Muscle of back (tissue), 11 donors: ENCODE results near the gene LOXHD1. TPM values are rescaled to one million over a fixed set of nuclear protein-coding genes. Genes with fewer than 3 reads are reported as not detected.

ENCODE experiments used
- DNase-seq, 3 donors: peaks; one replicate each; pipeline versions ENCODE4 v3.0.0 to v3.0.0-alpha.2; 2013
- polyA plus RNA-seq, 10 donors: library from polyadenylated mRNA; unstranded; fragments of 120-200 nt; gene quantifications; one replicate each; pipeline ENCODE4 v1.2.1, GENCODE V29; 2013; ENCODE audit not compliant: insufficient read length in 10 of 10

The LOXHD1 gene
- polyA plus RNA-seq, 10 donors: 1.1 to 3.6 (median 2.3) TPM

DNA sequence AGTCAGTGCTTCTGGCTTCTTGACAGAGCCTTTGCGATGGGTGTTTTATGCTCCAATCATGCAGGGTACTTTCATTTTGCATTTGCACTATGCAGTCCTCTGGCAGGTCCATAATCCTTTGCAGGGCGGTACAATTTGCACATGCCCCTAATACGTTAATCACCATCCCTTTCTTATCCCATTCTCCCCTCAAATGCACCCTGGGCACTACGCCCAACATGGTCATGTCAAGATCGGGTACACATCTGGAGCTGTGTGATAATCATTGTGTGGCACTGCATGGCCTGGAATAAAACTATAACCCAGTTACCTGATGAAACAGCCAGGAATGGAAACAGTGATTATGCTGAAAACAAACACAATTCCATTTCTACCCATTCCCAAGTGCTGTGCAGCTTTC lies 27.7 kb downstream of the LOXHD1 start:
- no peak for DNase-seq

DNA sequence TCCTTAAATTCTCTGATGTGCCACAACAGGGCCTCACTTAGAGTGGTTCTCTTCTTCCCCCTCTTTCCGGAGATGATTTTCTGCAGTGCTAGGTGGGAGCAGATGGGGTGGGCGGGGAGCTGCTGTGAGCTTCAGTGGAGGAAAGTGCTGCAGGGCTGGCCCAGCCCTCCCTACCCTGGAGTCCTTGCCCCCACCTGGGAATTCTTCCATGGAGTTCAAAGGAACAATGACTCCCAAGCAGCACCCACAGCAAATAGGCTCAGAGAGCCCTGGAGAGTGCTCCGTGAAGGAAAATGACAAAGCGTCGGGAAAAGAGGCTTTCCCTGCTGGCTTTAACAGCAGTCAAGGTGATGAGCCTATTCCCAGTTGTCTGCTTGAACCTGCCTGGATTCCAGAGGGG lies 28.8 kb downstream of the LOXHD1 start:
- DNase-seq: no peak

DNA sequence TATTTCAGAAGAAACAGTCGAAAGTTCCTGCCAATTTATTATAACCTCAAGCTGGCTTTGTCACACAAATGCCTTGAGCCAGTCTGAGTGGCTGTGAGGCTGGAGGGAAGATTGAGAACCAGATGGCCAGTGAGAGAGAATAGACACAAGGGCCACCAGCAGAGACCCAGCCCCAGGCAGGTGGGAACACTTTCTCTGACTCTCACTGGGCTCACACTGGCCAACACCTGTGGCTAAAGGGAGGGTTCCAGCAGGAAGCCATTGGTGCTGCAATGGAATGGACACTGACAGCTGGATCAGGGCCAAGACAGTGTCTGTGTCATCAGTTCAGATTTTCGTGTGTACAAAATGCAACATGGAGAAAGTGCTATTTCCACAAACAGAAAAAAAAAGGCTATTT lies 29.9 kb downstream of the LOXHD1 start:
- DNase-seq: no peak

DNA sequence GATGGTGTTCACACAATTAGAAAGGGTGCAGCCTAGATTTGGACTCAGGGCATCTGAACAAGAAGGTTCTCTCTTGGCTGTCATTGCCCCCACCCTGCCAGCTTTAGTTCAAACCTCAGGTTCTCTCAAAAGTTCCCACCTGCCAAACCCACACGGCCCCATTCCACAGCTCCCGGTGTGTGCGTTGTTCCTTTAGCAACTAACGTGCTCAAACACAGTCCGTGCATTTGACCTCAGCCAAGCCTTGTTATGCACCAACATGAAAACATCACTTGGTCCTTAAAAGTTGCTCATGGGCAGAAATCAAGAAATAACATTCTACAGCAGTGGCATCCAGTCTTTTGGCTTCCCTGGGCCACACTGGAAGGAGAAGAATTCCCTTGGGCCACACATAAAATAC lies 32.0 kb downstream of the LOXHD1 start:
- no peak for DNase-seq

DNA sequence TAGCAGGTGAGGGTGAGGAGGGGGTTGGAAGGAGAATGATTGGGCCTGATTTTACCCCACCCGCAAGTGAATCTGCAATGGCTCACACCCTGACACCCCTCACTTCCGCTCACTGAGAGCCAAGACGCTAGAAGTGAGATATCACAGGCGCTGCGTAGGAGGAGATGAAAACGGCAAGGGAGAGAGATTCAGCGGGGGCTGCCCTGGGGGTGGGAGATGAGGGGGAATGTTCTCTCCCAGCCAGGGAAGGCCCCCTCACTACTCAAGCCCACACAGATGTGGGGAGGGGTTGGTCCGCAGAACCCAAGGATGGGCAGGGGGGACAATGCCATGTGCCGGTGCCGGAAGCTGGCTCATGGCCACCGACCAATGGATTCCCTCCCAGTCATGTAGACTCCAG lies 32.9 kb downstream of the LOXHD1 start:
- DNase-seq: no peak

DNA sequence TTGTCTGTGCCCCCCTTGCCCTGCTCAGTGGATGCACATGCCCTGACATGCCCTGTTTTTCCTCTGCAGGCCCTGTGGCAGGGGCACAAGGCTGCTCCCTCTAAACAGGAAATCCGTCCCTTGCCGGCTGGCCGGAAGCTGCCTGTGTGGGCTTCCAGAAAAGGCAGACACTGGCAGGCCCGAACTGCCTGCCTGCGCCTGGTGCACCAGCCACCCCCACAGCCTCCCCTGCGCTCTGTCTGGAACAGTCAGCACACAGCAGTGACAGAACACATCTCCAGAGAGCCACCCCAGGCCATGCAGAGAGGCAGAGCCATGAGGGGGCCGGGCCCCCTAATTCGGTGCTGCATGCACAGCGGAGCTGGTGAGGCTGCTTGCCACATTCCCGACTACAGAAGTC lies 33.5 kb downstream of the LOXHD1 start:
- no peak for DNase-seq

DNA sequence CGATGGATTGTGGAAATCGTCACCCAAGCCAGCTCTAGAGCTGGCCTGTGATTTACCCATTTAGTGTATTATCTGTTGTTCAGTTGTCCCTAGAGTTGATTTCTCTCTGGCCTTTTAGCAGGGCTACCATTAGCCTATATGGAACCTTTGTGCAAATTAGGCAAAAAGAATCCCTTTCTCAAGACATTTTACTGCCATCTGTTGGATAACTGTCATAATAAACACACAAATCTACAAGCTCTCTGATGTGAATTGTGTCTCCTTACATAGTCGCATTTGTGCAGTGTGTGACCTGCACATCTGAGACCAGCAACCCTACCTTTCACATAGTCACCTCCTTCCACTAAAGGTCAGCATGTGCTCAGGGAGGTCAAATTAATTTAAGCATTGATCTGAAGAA lies 34.0 kb downstream of the LOXHD1 start:
- peak; percentile 6 to 30 (median 10) for DNase-seq

DNA sequence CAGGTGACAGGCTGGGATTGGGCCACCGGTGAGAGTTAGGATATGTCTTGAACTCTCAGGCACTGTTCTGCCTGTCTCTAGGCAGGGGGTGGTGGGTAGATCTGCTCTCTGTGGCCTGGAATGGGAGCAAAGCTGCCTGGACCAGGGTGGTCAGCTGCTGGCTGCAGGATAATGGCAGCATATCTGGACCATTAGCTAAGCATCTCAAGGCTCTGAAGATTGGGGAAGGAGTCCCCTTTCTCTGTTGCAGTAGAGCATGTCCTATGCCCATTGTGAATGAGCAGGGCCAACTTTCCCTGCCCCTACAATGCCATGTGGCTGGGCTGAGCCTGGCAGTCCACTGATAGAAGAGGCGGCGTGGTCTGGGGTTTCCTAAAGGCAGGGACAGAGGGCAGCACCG lies 34.6 kb downstream of the LOXHD1 start:
- no peak for DNase-seq

DNA sequence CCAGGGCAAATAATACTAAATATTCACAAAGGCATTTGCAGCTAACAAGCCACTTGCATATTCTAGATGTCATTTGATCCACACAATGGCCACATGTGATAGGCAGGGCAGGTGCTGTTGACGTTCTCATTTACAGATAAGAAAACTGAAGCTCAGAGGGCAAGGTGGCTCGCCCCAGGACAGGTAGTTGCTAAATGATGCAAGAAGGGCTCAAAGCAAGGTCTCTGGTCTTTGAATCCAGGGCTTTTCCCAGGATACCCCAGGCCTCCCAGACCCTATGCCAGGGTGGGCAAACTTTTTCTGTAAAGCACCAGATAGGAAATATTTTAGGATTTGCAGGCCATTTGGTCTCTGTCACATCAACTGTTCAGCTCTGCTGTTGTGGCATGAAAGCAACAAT lies 35.1 kb downstream of the LOXHD1 start:
- no peak for DNase-seq

DNA sequence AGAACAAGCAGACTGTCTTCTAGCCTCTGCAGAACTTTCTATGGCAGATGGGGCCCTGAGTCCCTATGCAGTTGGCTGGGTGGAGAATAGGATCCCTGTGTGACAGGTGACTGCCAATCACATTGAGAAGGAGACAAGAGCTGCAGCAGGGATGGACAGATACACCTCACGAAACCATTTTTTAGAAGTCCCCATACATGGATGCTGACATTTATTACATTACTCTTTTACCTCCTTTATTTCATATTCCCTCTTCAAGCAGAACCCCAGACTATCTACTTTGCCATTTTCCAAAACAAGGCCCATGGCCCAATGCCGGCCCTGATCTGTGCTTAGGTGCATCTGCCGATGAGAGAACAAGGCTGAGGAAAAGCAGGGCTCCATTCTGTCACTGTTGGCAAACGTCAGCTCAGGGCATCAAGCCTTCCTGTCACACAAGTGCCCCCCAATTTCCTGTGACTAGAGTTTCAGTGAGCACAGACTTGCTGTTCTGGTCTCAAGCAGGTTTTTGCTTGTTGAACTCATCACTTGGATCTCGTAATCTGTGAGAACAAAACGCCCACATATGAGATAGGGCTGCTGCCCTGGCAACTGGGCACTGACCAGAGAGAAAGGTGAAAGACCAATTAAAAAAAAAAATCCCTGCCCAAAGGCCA lies 35.8 kb downstream of the LOXHD1 start:
- no peak for DNase-seq

DNA sequence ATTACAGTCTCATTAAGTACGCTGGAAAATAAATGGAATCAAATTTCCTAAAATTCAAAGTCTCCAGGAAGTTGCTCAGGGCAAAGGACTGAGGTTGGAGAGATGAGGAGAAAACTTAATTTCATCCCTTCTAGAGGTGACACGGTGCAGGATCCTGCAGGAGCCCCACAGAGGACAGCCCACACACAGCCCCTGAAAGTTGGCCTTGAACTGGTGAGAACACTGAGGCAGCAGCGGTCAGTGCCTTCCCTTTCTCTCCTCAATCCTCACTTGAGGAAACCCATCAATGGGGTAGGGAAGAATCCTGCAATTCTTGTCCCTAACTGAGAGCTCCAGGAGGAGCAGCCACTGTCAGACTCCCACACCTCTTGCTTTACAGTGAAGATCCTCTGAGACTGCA lies 37.5 kb downstream of the LOXHD1 start:
- DNase-seq: no peak

DNA sequence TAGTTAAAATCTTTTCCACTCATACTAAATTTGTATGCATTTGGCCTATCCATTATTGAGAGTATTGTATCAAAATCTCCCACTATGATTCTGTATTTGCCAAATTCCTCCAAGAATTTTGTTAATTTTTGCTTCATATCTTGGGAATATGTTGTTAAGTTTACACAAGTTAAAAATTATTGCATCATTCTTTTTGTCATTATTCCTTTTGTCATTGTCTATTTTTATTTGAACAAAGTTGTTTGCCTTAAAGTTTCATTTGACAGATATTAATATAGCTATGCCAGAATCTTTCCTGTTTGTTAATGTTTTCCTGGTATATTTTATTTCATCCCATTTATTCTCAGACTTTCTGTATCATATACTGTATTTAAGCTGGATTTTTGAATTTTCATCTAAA lies 41.3 kb downstream of the LOXHD1 start:
- DNase-seq: no peak

DNA sequence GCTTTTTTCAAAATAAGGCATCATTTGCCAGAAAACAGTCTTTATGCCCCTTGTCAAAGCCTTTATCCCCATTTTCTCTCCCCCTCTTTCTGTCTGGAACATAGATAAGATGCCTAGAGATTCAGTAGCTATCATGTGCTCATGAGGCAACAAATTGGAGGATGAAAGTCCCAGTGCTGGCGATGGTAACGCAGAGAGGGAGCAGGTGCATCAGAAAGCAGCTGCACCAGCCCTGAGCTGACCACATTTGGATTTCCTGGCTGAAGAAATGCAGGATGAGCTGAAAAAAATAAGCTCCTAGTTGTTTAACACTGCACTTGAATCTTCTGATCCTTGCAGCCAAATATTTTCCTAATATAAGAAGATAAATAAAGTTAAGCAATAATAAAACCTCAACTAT lies 48.0 kb downstream of the LOXHD1 start:
- no peak for DNase-seq

DNA sequence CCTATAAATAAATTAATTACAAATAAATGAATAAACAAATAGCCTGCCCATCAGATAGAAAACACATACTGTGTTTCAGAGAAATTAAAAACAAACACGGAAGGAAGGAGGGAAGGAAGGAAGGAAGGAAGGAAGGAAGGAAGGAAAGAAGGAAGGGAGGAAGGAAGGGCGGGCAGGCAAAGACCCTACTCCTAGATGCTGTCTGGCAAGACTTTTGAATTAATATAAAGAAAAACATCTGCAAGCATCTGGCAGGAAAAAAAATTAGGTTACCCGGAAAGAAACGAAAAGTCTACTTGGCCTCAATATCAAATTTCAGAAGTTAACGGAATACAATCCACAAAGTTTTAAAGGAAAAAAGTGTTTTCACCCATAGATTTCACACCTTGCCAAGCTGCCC lies 49.1 kb downstream of the LOXHD1 start:
- no peak for DNase-seq

DNA sequence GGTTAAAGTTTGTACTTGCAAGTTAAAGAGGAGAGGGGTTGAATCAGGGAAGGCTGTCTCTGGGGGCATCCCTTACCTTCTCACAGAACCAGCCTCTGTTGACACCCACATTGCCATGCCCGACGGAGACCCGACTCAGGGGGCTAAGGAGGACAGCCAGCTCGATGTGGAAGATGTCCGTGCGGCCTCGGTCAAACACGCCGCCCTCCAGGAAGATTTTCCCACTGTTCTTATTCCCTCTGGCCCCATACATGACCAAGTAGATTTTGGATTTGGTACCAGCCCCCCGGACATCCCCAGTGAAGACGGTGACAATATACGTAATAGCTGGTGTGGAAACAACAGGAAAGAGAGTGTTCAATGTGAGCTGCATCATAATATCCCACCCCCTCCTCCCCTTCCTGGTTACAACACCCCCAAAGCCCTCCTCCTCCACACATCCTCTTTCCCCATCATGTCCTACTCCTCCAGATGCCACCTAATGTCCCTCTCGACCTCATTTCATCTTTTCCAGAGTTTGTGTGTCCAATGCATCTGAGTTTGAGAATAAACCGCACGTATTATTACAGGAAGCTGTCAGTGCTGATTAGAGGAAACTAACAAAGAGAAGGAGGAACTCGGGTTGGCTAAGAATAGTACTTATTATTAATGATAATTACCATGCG lies 55.7 kb downstream of the LOXHD1 start:
- DNase-seq: no peak

DNA sequence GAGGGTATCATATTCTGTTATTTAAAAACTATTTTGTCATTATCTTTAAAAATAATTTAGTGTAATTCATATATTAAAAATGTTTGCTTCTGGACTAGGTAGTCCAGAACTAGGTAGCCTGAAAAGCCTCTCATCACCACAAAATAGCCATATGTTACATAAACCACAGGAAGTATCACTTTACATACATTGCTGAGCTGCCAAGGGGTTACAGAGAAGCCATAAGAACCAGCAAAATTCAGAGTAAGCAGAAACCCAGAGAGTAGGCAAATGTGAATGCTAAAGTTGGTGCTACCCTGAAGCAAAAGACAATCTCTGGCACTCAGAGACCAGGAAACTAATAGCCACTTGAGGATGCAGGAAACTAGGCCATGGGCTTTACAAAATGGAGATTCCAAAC lies 60.9 kb downstream of the LOXHD1 start:
- DNase-seq: no peak

DNA sequence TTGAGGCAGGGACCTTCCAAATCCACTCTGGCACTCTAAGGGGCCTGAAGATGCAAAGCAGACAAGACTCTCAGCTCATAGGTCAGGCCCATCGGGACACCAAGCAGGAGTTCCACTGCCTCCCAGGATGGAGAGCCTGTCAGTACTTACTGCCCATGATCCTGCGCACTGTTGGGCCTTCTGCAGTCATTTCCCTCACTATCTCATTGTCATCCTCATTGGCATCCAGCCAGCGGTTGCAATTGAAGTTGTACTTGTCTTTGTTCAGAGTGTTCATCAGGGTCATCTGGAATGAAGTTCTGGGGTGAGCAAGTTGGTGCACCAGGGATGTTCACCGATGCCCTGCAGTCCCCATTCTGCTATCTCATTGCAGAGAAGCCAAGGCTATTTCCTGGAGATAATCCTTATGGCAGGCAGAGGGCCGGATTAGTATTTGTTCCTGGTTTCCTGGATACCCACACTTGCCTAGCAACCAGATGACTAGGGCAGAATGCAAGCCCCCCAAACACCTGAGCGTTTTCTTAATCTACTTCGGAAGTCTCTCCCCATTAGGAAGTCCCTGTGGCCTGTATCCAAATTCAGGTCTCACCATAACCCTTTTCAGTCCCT lies 65.1 kb downstream of the LOXHD1 start:
- DNase-seq: no peak

DNA sequence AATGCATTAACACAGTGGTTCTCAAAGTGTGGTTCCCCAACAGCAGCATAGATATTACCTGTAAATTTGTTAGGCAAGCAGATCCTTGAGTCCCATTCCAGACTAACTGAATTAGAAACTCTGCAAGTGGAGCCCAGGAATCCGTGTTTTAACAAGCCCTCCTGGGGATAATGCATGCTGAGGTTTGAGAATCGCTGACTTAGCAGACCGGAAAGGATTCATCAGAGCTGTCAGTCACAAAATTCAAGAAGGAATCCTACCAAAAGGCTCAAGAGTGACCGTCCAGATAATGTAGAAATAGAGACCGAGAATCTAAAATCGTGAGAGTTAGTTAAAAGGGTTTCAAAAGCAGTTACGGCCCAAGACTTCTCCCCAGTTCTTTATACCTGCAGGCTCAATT lies 66.9 kb downstream of the LOXHD1 start:
- DNase-seq: no peak

DNA sequence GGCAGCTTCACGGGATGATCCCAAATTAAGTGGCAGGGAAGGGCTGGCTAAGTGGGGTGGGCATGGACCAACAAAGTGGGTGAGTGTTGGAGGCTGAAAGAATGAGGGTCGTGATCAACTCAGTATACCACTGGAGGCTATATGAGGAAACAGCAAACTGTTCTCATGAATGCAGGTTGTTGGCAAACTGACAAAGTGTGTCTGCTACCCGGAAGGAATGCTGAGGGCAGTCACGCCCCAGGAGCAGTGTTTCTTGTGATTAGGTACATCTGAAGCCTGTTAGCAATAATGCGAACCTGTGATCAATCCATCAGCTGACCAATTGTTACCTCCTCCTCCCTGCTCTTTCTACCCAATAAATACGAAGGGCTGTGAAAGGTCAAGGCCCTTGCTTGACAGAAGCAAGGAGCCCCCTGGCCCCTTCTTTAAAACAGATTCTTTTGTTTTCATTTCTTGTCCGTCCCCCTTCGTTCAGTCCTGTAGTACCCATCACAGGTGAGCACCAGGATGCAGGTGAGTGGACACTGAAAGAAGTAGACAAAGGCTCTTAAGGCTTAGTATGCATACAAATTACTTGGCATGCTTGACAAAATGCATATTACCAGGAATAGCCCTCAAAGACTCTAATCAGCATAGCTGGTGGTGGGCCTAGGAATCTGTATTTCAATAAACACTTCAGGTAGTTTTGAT lies 67.9 kb downstream of the LOXHD1 start:
- no peak for DNase-seq

DNA sequence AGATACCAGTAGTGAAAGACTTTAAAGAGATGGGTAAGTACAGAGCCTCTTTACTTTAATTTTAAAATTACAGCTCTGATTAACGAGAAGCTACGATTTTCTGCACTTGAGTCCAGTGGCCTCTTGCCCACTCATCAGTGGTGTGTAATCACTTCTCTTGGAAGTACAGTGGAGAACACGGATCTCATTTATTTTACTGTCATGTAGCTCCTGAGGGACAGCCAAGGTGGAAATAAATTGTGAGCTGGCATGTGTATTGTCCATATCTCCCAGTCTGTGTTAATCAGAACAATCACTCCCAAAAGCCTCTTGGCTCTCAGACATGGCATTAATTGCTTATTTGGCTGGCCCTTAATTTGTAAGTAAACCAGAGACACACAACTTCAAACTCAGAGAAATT lies 69.4 kb downstream of the LOXHD1 start:
- DNase-seq: no peak

DNA sequence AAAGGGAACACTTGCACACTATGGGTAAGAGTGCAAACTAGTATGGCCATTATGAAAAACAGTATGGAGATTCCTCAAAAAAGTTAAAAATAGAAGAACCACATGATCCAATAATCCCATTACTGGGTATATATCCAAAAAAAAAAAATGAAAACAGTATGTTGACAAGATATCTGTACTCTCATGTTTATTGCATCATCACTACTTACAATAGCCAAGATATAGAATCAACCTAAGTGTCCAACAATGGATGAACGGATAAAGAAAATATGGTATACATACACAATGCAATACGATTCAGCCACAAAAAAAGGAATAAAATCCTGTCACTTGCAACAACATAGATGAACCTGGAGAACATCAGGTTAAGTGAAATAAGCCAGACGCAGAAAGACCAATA lies 73.3 kb downstream of the LOXHD1 start:
- DNase-seq: no peak

DNA sequence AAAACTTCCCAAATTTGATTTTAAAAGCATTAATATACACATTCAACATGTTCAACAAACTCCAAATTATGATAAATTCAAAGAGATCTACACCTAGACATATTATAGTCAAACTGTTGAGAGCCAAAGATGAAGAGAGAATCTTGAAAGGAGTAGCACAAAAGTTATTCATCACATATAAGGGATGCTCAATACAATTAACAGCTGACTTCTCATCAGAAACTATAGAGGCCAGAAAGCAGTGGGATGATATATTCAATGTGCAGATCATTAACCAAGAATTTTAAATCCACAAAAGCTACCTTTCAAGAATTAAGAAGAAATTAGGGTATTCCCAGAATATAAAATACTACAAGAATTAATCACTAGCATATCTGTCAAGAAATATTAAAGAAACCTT lies 75.4 kb downstream of the LOXHD1 start:
- DNase-seq: no peak

DNA sequence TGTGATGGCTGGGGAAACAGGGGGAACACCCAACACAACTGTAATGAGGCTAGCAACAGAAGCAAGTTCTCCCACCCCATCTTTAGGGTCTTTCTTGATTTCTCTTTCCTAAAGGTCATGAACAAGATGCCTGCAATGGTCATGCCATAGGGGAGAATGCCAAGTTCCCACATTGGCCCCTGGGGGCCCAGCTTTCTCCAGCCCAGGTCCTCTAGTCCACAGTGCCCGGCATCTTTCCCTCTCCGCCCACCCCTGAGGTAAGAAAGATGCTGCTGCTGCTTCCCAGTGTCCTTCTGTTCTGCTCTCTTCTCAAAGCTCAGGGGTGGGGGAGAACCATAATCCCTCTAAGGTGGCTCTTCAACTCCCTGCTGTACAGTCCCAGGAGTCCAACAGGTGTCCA lies 78.0 kb downstream of the LOXHD1 start:
- no peak for DNase-seq
